Transverse colon (tissue), 4 donors: ENCODE data around the gene PSTK. TPM values are rescaled to one million over a fixed set of nuclear protein-coding genes. Genes with fewer than 3 reads are reported as not detected.

Experiments
- DNase-seq: peaks from one replicate; pipeline ENCODE4 v3.0.0-alpha.2; 2019
- H3K27ac ChIP-seq, 4 donors: fragments of 200-600 bp; sonication (generic); 2 replicates each; pipeline ENCODE4 v1.5.1; 2016 to 2018; ENCODE audit warnings: inconsistent platforms in 4 of 4
- H3K27me3 ChIP-seq: fragments of 200-600 bp; sonication (generic); 2 replicates; pipeline ENCODE4 v1.5.1; 2017; ENCODE audit warnings: inconsistent platforms
- H3K36me3 ChIP-seq, 4 donors: fragments of 200-600 bp; sonication (generic); 2 replicates each; pipeline ENCODE4 v1.5.1; 2017 to 2019; ENCODE audit warnings: inconsistent platforms in 4 of 4
- H3K4me1 ChIP-seq, 4 donors: fragments of 200-600 bp; sonication (generic); 2 replicates each; pipeline ENCODE4 v1.5.1; 2017 to 2020; ENCODE audit warnings: inconsistent platforms in 4 of 4
- H3K4me3 ChIP-seq, 4 donors: fragments of 200-600 bp; sonication (generic); 1 replicate in 1 of 4; 2 replicates in 3 of 4; pipeline versions ENCODE4 v1.5.1 to v1.6.1; 2017 to 2019; ENCODE audit warnings: inconsistent platforms in 4 of 4
- H3K9me3 ChIP-seq, 2 donors: fragments of 200-600 bp; sonication (generic); 2 replicates each; pipeline ENCODE4 v1.5.1; 2017 to 2019; ENCODE audit warnings: inconsistent platforms in 2 of 2
- EP300 ChIP-seq: sonication (generic); formaldehyde crosslinking; IDR thresholded peaks from one replicate; pipeline ENCODE4 v1.6.1; 2017; ENCODE audit warnings: antibody characterized with exemption, low read depth
- POLR2A ChIP-seq: fragments of 450-650 bp; IDR thresholded peaks from one replicate; pipeline ENCODE4 v1.6.1; 2016; ENCODE audit warnings: antibody characterized with exemption, mild to moderate bottlenecking, moderate library complexity
- POLR2AphosphoS5 ChIP-seq, 3 donors: sonication (generic); formaldehyde crosslinking; IDR thresholded peaks; one replicate each; pipeline ENCODE4 v1.6.1; 2016; ENCODE audit warnings: antibody characterized with exemption in 3 of 3
- WGBS, 2 donors: methylation state at CpG; one replicate each; pipeline ENCODE4 v1.1.5; 2018; ENCODE audit warnings: low coverage in 1 of 2; 5-methylcytosine and 5-hydroxymethylcytosine counted together
- in situ Hi-C, 4 donors: fragments of 200-750 bp; cut with MboI; loops; one replicate each; pipeline versions ENCODE4 v1.15.0 to v1.15.1; 2017; ENCODE audit warnings: low sequenced_read_pairs in 3 of 4, low pct_ligation_motif_present in 1 of 4, low pct_unique_long_range_greater_than_20kb in 1 of 4
- intact Hi-C: fragments of 100-400 bp; cut with DNase I; formaldehyde crosslinking; loops from one replicate; pipeline ENCODE4 v1.15.1; 2023; ENCODE audit warnings: low total_unique reads
- total RNA-seq, 4 donors: library from RNA; depleted of rRNA; stranded (reverse); fragments of >200 nt; gene quantifications; one replicate each; pipeline ENCODE4 v1.1.0, GENCODE V29; 2016
- TF ChIP-seq, protein P1 (sequence below), 5 experiments: fragments of 200-600 bp in 3 of 5; fragments of 450-650 bp in 2 of 5; sonication (generic) in 3 of 5; IDR thresholded peaks; 1 replicate in 2 of 5; 2 replicates in 3 of 5; pipeline ENCODE4 v1.5.1; 2016 to 2017; ENCODE audit warnings: antibody characterized with exemption in 5 of 5, inconsistent platforms in 3 of 5, mild to moderate bottlenecking in 2 of 5, moderate library complexity in 1 of 5

PSTK gene
- total RNA-seq, 4 donors from 2014 or later: 2.5 to 2.9 TPM; not detected in 2

DNA sequence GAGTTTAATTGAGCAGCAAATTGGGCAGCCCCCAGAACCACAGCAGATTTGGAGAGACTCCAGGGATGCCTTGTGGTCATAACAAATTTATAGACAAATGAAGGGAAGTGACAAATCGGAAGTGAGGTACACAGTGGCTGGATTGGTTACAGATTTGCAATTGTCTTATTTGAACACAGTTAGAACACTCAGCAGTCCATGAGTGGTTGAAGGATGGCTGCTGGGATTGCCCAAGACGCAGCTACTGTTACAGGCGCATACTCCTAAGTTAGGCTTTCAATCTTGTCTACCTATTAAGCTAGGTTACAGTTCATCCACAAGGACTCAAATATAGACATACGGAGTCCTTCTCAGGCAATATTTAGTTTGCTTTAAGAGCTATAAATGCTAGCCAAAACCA, 36.0 kb downstream of the PSTK start:
- no peak overlapping the region for H3K27ac ChIP-seq
- no peak overlapping the region for H3K4me3 ChIP-seq
- H3K9me3 ChIP-seq: no peaks in the 10 kb centered on the region
- TF ChIP-seq POLR2AphosphoS5 (IDR thresholded peaks at IDR 0.05) (no peak), POLR2A (no peak), EP300 (no peak)
- TF ChIP-seq, protein P1, sequence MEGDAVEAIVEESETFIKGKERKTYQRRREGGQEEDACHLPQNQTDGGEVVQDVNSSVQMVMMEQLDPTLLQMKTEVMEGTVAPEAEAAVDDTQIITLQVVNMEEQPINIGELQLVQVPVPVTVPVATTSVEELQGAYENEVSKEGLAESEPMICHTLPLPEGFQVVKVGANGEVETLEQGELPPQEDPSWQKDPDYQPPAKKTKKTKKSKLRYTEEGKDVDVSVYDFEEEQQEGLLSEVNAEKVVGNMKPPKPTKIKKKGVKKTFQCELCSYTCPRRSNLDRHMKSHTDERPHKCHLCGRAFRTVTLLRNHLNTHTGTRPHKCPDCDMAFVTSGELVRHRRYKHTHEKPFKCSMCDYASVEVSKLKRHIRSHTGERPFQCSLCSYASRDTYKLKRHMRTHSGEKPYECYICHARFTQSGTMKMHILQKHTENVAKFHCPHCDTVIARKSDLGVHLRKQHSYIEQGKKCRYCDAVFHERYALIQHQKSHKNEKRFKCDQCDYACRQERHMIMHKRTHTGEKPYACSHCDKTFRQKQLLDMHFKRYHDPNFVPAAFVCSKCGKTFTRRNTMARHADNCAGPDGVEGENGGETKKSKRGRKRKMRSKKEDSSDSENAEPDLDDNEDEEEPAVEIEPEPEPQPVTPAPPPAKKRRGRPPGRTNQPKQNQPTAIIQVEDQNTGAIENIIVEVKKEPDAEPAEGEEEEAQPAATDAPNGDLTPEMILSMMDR (IDR thresholded peaks at IDR 0.05): no peak
- peaks cover 0 to 14% (median 6%) of the 10 kb centered on the region in 4 donors for H3K4me1 ChIP-seq
- no peaks in the 10 kb centered on the region for H3K27me3 ChIP-seq
- in situ Hi-C loops: no loop called here
- H3K36me3 ChIP-seq: no peaks in the 10 kb centered on the region
- WGBS, 2 donors: 95% methylated on average over 4 of the region's 4 CpGs; no CpG with 5 or more reads in 1 of the 2 donors
- intact Hi-C loops: no loop called here
- no peak for DNase-seq

DNA sequence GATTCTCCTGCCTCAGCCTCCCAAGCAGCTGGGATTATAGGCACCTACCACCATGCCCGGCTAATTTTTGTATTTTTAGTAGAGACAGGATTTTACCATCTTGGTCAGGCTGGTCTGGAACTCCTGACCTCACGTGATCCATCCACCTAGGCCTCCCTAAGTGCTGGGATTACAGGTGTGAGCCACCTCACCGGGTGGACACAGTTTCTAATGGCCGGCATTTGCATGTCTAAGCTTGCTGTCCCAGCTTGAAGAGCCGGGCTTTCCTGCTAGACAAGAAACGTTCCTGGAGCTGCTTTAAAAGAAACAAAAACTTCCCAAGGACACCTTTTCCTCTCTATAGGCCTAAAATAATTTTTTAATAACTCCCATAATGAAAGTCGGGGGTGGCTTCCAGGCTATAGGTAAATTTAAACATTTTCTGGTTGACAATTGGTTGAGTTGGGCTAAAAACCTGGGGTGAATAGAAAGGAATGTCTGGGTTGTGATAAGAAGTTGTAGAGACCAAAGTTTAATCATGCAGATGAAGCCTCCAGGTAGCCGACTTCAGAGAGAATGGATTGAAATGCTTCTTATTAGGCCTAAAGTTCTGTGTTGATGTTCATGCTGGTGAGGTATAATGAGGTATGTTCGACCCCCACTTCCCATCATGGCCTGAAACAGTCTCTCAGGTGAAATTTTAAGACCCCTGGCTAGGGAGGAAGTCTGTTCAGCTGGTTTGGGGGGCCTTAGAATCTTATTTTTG, 37.4 kb downstream of the PSTK start:
- Histone ChIP-seq H3K36me3 (no peaks in the 10 kb centered on the region), H3K4me1 (peaks cover 0 to 21% (median 13%) of the 10 kb centered on the region in 4 donors), H3K27ac (no peak overlapping the region), H3K4me3 (no peak overlapping the region), H3K9me3 (no peaks in the 10 kb centered on the region), H3K27me3 (no peaks in the 10 kb centered on the region)
- in situ Hi-C loops: no loop called here
- no peak for DNase-seq
- 84 to 87% methylated on average over 5 to 9 of the region's 9 CpGs for WGBS, 2 donors
- TF ChIP-seq EP300 (no peak), POLR2A (no peak), POLR2AphosphoS5 (IDR thresholded peaks at IDR 0.05) (no peak)
- TF ChIP-seq, protein P1 (IDR thresholded peaks at IDR 0.05): no peak
- intact Hi-C loops: no loop called here

DNA sequence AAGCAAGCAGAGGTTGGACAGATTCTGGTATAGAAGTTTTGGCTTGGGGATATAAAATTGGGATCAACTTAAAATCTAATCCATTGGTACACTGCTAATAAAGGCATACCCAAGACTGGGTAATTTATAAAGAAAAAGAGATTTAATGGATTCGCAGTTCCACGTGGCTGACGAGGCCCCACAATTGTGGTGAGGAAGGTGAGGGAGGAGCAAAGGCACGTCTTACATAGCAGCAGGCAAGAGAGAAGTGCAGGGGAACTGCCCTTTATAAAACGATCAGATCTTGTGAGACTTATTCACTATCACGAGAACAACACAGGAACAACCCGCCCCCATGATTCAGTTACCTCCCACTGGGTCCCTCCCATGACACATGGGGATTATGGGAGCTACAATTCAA, 38.3 kb downstream of the PSTK start:
- H3K27ac ChIP-seq: no peak overlapping the region
- TF ChIP-seq EP300 (no peak), POLR2A (no peak), POLR2AphosphoS5 (IDR thresholded peaks at IDR 0.05) (no peak)
- TF ChIP-seq, protein P1 (IDR thresholded peaks at IDR 0.05): no peak
- peaks cover 0 to 21% (median 13%) of the 10 kb centered on the region in 4 donors for H3K4me1 ChIP-seq
- intact Hi-C loops (no loop called here), in situ Hi-C loops (no loop called here)
- no peaks in the 10 kb centered on the region for H3K36me3 ChIP-seq
- H3K9me3 ChIP-seq: no peaks in the 10 kb centered on the region
- H3K4me3 ChIP-seq: no peak overlapping the region
- H3K27me3 ChIP-seq: no peaks in the 10 kb centered on the region
- no peak for DNase-seq
- 88 to 91% methylated on average over 5 to 7 of the region's 7 CpGs for whole genome bisulfite sequencing, 2 donors

DNA sequence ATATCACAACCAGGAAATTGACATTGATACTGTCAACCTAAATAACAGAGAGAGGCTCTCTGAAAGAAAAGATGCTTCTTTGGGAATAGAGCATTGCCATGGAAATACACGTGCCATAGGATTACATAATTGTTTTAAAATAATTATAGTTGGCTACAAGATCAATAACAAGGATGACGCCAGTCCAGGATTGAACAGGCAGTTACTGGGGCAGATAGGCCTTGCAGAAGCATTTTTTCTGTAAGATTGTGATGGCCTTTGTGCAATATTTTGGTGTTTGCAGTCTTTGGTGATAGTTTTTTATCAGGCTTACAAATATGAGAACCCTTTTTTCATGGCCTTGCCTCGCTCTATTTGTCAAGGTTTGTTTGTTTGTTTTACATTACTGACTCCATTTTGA, 39.1 kb downstream of the PSTK start:
- Histone ChIP-seq H3K27ac (no peak overlapping the region), H3K27me3 (no peaks in the 10 kb centered on the region), H3K9me3 (no peaks in the 10 kb centered on the region), H3K36me3 (no peaks in the 10 kb centered on the region), H3K4me3 (no peak overlapping the region), H3K4me1 (peaks cover 0 to 21% (median 13%) of the 10 kb centered on the region in 4 donors)
- in situ Hi-C loops (no loop called here), intact Hi-C loops (no loop called here)
- 63 to 74% methylated on average over 3 of the region's 3 CpGs for WGBS, 2 donors
- DNase-seq: no peak
- TF ChIP-seq, protein P1 (IDR thresholded peaks at IDR 0.05): no peak
- TF ChIP-seq EP300 (no peak), POLR2A (no peak), POLR2AphosphoS5 (IDR thresholded peaks at IDR 0.05) (no peak)
